Amniotic stem cell (primary cell): Measurements from ENCODE around the gene TMSB4X.

Experiments used
- DNase-seq: peaks from one replicate; lab custom pipeline; 2025; lab: John Stamatoyannopoulos, UW

Gene TMSB4X

GRCh38 chrX:13024986-13025385, 50.1 kb downstream of the TMSB4X start:
- no peak for DNase-seq
